NCI-H510A treated with DMSO at 0.1 percent for 48 hours (cell line): ENCODE data around the gene MAP2K3.

Source experiments
- DNase-seq: peaks from one replicate; lab custom pipeline; 2025; lab: John Stamatoyannopoulos, UW

MAP2K3 gene

GRCh38 chr17:21252796-21253645 is 31.5 kb upstream of the MAP2K3 start, which contains the start of gene NATD1:
Gene NATD1, minus strand, starts transcription at chr17:21253410. Its CDS starts 146 bp downstream, at chr17:21253264.
- DNase-seq, result peak; percentile 85

- no peak for DNase-seq
Measured at GRCh38 chr17:21253646-21254441, 30.7 kb upstream of the MAP2K3 start.

- no peak for DNase-seq
Measured at GRCh38 chr17:21258593-21258992, 25.9 kb upstream of the MAP2K3 start.

GRCh38 chr17:21262259-21262993 is 22.1 kb upstream of the MAP2K3 start:
- DNase-seq, result no peak

GRCh38 chr17:21263376-21263775 is 21.1 kb upstream of the MAP2K3 start:
- no peak for DNase-seq

- DNase-seq, result no peak
Measured at GRCh38 chr17:21268596-21269188, 15.8 kb upstream of the MAP2K3 start.

- no peak for DNase-seq
Measured at GRCh38 chr17:21269394-21269793, 15.1 kb upstream of the MAP2K3 start.

GRCh38 chr17:21271454-21272183 is 12.9 kb upstream of the MAP2K3 start:
- DNase-seq, result no peak

- no peak for DNase-seq
Measured at GRCh38 chr17:21272250-21272649, 12.3 kb upstream of the MAP2K3 start.

- DNase-seq, result no peak
Measured at GRCh38 chr17:21272881-21273792, 11.4 kb upstream of the MAP2K3 start.

- no peak for DNase-seq
Measured at GRCh38 chr17:21275047-21275578, 9.4 kb upstream of the MAP2K3 start.

- DNase-seq, result peak; percentile 90
Measured at GRCh38 chr17:21275579-21276263, 8.8 kb upstream of the MAP2K3 start.

- no peak for DNase-seq
Measured at GRCh38 chr17:21276264-21276588, 8.3 kb upstream of the MAP2K3 start.

- DNase-seq, result no peak
Measured at GRCh38 chr17:21277332-21277731, 7.2 kb upstream of the MAP2K3 start.

GRCh38 chr17:21278450-21279197 is 5.9 kb upstream of the MAP2K3 start:
- DNase-seq, result no peak

GRCh38 chr17:21279198-21279535 is 5.3 kb upstream of the MAP2K3 start:
- no peak for DNase-seq

- DNase-seq, result no peak
Measured at GRCh38 chr17:21279582-21279981, 4.9 kb upstream of the MAP2K3 start.

GRCh38 chr17:21280081-21280518 is 4.4 kb upstream of the MAP2K3 start:
- peak; percentile 81 for DNase-seq

- no peak for DNase-seq
Measured at GRCh38 chr17:21282231-21282630, 2.3 kb upstream of the MAP2K3 start.
